Measurements from ENCODE around the gene LEUTX. TPM values are rescaled to one million over a fixed set of nuclear protein-coding genes. Genes with fewer than 3 reads are reported as not detected.
"Not testable (repeated sequence)": the region's sequence is repeated elsewhere in the genome, so short reads cannot be mapped to it uniquely, and the experiment has no call there.

Gene LEUTX
- total RNA-seq, 1 donor from 2014 or later: not detected

DNA sequence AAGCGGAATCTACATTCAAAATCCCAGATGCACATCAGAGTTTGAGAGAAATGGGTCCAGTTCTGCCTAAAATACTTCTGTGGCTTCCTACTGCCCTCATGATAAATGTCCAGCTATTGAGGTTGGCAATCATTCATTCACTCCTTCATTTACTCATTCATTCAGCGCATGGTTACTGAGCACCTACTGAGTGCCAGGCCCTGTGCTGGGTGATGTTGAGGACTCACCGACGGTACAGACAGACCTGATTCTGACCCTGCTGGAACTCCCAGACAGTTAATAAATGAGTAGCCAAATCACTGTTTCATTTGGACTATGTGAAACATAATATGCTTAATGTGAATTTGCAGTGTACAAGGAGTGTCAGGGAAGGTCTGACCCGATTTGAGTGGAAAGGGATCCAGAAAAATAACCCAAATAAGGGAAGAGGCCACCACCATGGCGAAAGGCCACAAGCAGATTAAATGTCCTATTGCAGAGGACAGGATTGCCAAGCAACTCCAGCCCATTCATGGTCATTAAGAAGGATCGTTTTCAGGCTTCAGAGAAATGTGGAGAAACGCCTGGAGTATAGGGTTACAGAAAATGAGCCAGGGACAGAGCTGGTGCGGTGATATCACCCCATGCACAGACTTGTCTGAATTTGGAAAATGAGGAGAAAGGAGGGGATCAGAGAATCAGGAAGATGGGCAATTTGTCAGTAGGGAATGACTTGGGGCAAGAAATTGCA lies 34.8 kb downstream of the LEUTX start:
- H3K9me3 Mint-ChIP-seq: no peaks in the 10 kb centered on the region
- TF ChIP-seq, protein P1, sequence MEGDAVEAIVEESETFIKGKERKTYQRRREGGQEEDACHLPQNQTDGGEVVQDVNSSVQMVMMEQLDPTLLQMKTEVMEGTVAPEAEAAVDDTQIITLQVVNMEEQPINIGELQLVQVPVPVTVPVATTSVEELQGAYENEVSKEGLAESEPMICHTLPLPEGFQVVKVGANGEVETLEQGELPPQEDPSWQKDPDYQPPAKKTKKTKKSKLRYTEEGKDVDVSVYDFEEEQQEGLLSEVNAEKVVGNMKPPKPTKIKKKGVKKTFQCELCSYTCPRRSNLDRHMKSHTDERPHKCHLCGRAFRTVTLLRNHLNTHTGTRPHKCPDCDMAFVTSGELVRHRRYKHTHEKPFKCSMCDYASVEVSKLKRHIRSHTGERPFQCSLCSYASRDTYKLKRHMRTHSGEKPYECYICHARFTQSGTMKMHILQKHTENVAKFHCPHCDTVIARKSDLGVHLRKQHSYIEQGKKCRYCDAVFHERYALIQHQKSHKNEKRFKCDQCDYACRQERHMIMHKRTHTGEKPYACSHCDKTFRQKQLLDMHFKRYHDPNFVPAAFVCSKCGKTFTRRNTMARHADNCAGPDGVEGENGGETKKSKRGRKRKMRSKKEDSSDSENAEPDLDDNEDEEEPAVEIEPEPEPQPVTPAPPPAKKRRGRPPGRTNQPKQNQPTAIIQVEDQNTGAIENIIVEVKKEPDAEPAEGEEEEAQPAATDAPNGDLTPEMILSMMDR (IDR thresholded peaks at IDR 0.05): no peak
- peaks cover 16% of the 10 kb centered on the region for H3K36me3 Mint-ChIP-seq (ENCODE audit: low read depth)
- intact Hi-C loops (cut with micrococcal nuclease): no loop called here
- POLR2A ChIA-PET: no interaction called here
- H3K4me3 Mint-ChIP-seq: no peak overlapping the region
- peaks cover 4% of the 10 kb centered on the region for H3K4me1 Mint-ChIP-seq
- DNase-seq (no peak), ATAC-seq (ENCODE audit: low read depth) (no peak)
- no peak overlapping the region for H3K27ac Mint-ChIP-seq
- no peaks in the 10 kb centered on the region for H3K27me3 Mint-ChIP-seq
- CTCF ChIA-PET: no interaction called here

DNA sequence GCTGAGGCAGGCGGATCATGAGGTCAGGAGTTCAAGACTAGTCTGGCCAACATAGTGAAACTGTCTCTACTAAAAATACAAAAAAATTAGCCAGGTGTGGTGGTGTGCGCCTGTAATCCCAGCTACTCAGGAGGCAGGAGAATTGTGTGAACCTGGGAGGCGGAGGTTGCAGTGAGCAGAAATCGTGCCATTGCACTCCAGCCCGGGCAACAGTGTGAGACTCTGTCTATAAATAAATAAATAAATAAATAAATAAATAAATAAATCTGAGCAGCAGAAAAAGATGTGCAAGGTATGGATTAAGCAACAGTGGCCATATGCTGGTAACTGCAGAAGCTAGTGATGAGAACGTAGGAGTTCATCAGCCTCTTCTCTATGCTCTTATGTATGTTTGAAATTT lies 35.5 kb downstream of the LEUTX start:
- H3K27ac Mint-ChIP-seq; H3K4me3 Mint-ChIP-seq; CTCF ChIA-PET; intact Hi-C loops (cut with micrococcal nuclease); ATAC-seq (ENCODE audit: low read depth); H3K27me3 Mint-ChIP-seq; H3K4me1 Mint-ChIP-seq; DNase-seq; H3K9me3 Mint-ChIP-seq; POLR2A ChIA-PET: not testable (repeated sequence)
- H3K36me3 Mint-ChIP-seq (ENCODE audit: low read depth): peaks cover 16% of the 10 kb centered on the region

- DNase-seq (no peak), ATAC-seq (ENCODE audit: low read depth) (no peak)
- peaks cover 14% of the 10 kb centered on the region for H3K4me1 Mint-ChIP-seq
- intact Hi-C loops (cut with micrococcal nuclease): no loop called here
- H3K9me3 Mint-ChIP-seq: no peaks in the 10 kb centered on the region
- H3K36me3 Mint-ChIP-seq (ENCODE audit: low read depth): peaks cover 16% of the 10 kb centered on the region
- ChIA-PET CTCF (interaction anchor here (1.0 kb wide), 1 partner anchor 22 kb away, joined by 4 read pairs; no protein-coding TSS in a partner anchor), POLR2A (interaction anchor here (0.6 kb wide), 1 partner anchor 34 kb away, joined by 5 read pairs; no protein-coding TSS in a partner anchor)
- TF ChIP-seq, protein P1 (IDR thresholded peaks at IDR 0.05): no peak
- H3K27ac Mint-ChIP-seq: no peak overlapping the region
- H3K27me3 Mint-ChIP-seq: no peaks in the 10 kb centered on the region
- H3K4me3 Mint-ChIP-seq: no peak overlapping the region
Measured at GRCh38 chr19:39814595-39814994, 35.9 kb downstream of the LEUTX start.

GRCh38 chr19:39816287-39817048 lies 37.8 kb downstream of the LEUTX start:
- TF ChIP-seq, protein P1 (IDR thresholded peaks at IDR 0.05): no peak
- H3K4me1 Mint-ChIP-seq: peaks cover 15% of the 10 kb centered on the region
- ATAC-seq (ENCODE audit: low read depth): no peak
- CTCF ChIA-PET: no interaction called here
- no peak overlapping the region for H3K4me3 Mint-ChIP-seq
- no peak overlapping the region for H3K27ac Mint-ChIP-seq
- no peaks in the 10 kb centered on the region for H3K27me3 Mint-ChIP-seq
- no peak for DNase-seq
- intact Hi-C loops (cut with micrococcal nuclease): no loop called here
- peaks cover 16% of the 10 kb centered on the region for H3K36me3 Mint-ChIP-seq (ENCODE audit: low read depth)
- POLR2A ChIA-PET: no interaction called here
- no peaks in the 10 kb centered on the region for H3K9me3 Mint-ChIP-seq

DNA sequence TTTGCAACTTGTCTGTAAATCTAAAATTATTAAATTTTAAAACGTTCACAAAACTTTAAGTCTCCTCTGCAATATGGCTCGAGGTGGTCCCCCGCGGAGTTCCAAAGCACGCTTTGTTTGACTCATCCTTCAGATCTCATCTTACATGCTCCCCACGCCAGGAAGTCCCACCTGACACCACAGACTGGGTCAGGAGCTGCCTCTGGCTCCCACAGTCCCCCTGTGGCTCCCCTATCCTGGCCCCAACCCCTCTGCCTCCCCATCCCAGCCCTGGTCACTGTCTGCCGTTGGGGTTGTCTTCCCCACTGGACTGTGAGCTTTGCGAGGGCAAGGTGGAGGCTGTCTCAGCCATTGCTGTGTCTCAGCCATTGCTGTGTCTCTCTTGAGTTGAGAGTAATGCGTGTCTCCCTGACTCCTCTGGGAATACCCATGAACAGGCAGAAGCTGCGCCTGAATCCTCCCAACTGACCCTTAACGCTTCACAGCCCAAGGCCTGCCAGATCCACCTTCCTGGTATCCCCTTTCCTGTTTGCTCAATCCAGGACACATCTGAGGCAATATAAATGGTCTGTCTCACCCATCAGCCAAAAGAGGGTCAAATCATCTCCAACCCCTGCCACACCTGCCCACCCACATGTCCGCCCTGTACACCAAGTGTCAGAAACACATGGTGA lies 39.4 kb downstream of the LEUTX start:
- DNase-seq (no peak), ATAC-seq (ENCODE audit: low read depth) (no peak)
- TF ChIP-seq, protein P1 (IDR thresholded peaks at IDR 0.05): no peak
- CTCF ChIA-PET: interaction anchor here (1.1 kb wide), 1 partner anchor 152 kb away, joined by 3 read pairs; no protein-coding TSS in a partner anchor
- intact Hi-C loops (cut with micrococcal nuclease): no loop called here
- peak overlapping the region; percentile 36 for H3K27ac Mint-ChIP-seq
- no peak overlapping the region for H3K4me3 Mint-ChIP-seq
- no peaks in the 10 kb centered on the region for H3K27me3 Mint-ChIP-seq
- peaks cover 15% of the 10 kb centered on the region for H3K4me1 Mint-ChIP-seq
- POLR2A ChIA-PET: no interaction called here
- no peaks in the 10 kb centered on the region for H3K9me3 Mint-ChIP-seq
- H3K36me3 Mint-ChIP-seq (ENCODE audit: low read depth): peaks cover 16% of the 10 kb centered on the region

All from activated B cell treated with CpG ODN at 0.5 μM for 24 hours (primary cell).